H9 (cell line): Measurements from ENCODE around the gene FADS3. TPM values are rescaled to one million over a fixed set of nuclear protein-coding genes. Genes with fewer than 3 reads are reported as not detected.
A peak's percentile ranks its signal among the peaks of the same experiment; 100 is the strongest.

ENCODE experiments used
- DNase-seq: peaks from one replicate; pipeline ENCODE4 v3.0.0-alpha.2; 2017
- H2AFZ ChIP-seq: one replicate; pipeline ENCODE4 v1.6.1; 2013; ENCODE audit warnings: mild to moderate bottlenecking, low read length, control low read depth, moderate library complexity
- H2AK5ac ChIP-seq: 2 replicates; pipeline ENCODE4 v1.6.1; 2013; ENCODE audit warnings: low read length, control low read depth, mixed read lengths; ENCODE audit not compliant: insufficient read length
- H2BK120ac ChIP-seq: one replicate; pipeline ENCODE4 v1.6.1; 2013; ENCODE audit warnings: low read depth, mild to moderate bottlenecking, low read length, control low read depth, inconsistent platforms; ENCODE audit not compliant: poor library complexity, severe bottlenecking
- H2BK12ac ChIP-seq: 2 replicates; pipeline ENCODE4 v1.6.1; 2013; ENCODE audit warnings: low read length, control low read depth, mixed read lengths, low read depth; ENCODE audit not compliant: insufficient read length
- H2BK15ac ChIP-seq: 2 replicates; pipeline ENCODE4 v1.6.1; 2013; ENCODE audit warnings: low read depth, low read length, control low read depth
- H2BK20ac ChIP-seq: one replicate; pipeline ENCODE4 v1.6.1; 2013; ENCODE audit warnings: low read depth, mild to moderate bottlenecking, low read length, control low read depth, inconsistent platforms; ENCODE audit not compliant: poor library complexity, severe bottlenecking
- H2BK5ac ChIP-seq: 2 replicates; pipeline ENCODE4 v1.6.1; 2013; ENCODE audit warnings: low read length, control low read depth, mixed read lengths; ENCODE audit not compliant: insufficient read length
- H3K14ac ChIP-seq: 2 replicates; pipeline ENCODE4 v1.6.1; 2013; ENCODE audit warnings: low read length, control low read depth; ENCODE audit not compliant: insufficient read depth
- H3K18ac ChIP-seq: 2 replicates; pipeline ENCODE4 v1.6.1; 2013; ENCODE audit warnings: low read depth, mild to moderate bottlenecking, mixed read lengths, low read length, control low read depth; ENCODE audit not compliant: insufficient read length
- H3K23ac ChIP-seq: 2 replicates; pipeline ENCODE4 v1.6.1; 2013; ENCODE audit warnings: low read length, control low read depth, mixed read lengths, low read depth; ENCODE audit not compliant: insufficient read length
- H3K23me2 ChIP-seq: 2 replicates; pipeline ENCODE4 v1.6.1; 2013; ENCODE audit warnings: low read depth, mild to moderate bottlenecking, mixed read lengths, low read length, control low read depth; ENCODE audit not compliant: insufficient read length, poor library complexity, severe bottlenecking
- H3K27ac ChIP-seq: 2 replicates; pipeline ENCODE4 v1.5.1; 2013; ENCODE audit warnings: low read length, control low read depth, mixed read lengths, low read depth; ENCODE audit not compliant: insufficient read length
- H3K27me3 ChIP-seq: 2 replicates; pipeline ENCODE4 v1.6.1; 2013; ENCODE audit warnings: low read length, control low read depth, inconsistent platforms; ENCODE audit not compliant: insufficient read depth
- H3K4ac ChIP-seq: 2 replicates; pipeline ENCODE4 v1.6.1; 2013; ENCODE audit warnings: low read depth, mild to moderate bottlenecking, control low read depth, inconsistent platforms, low read length, moderate library complexity
- H3K4me1 ChIP-seq: 2 replicates; pipeline ENCODE4 v1.6.1; 2013; ENCODE audit warnings: low read length, control low read depth, inconsistent platforms; ENCODE audit not compliant: insufficient read depth
- H3K4me2 ChIP-seq: 2 replicates; pipeline ENCODE4 v1.6.1; 2013; ENCODE audit warnings: low read length, control low read depth, mixed read lengths; ENCODE audit not compliant: insufficient read length, insufficient read depth
- H3K56ac ChIP-seq: 2 replicates; pipeline ENCODE4 v1.6.1; 2013; ENCODE audit warnings: low read depth, mild to moderate bottlenecking, mixed read lengths, low read length, control low read depth; ENCODE audit not compliant: insufficient read length
- H3K79me1 ChIP-seq: 2 replicates; pipeline ENCODE4 v1.6.1; 2013; ENCODE audit warnings: low read depth, mild to moderate bottlenecking, moderate library complexity, low read length, control low read depth, inconsistent platforms; ENCODE audit not compliant: insufficient read depth, poor library complexity, severe bottlenecking
- H3K79me2 ChIP-seq: 2 replicates; pipeline ENCODE4 v1.6.1; 2013; ENCODE audit warnings: low read length, control low read depth, inconsistent platforms; ENCODE audit not compliant: insufficient read depth
- H3K9ac ChIP-seq: 2 replicates; pipeline ENCODE4 v1.6.1; 2013; ENCODE audit warnings: low read length, control low read depth, mixed read lengths; ENCODE audit not compliant: insufficient read length; ENCODE audit errors: extremely low read depth
- H3K9me3 ChIP-seq: one replicate; pipeline ENCODE4 v1.6.1; 2013; ENCODE audit warnings: low read depth, low read length, inconsistent platforms; ENCODE audit not compliant: control insufficient read depth
- H3T11ph ChIP-seq: one replicate; pipeline ENCODE4 v1.6.1; 2013; ENCODE audit warnings: mild to moderate bottlenecking, low read length, control low read depth, inconsistent platforms
- H4K20me1 ChIP-seq: one replicate; pipeline ENCODE4 v1.6.1; 2013; ENCODE audit not compliant: control insufficient read depth, insufficient read length, insufficient read depth
- H4K5ac ChIP-seq: 2 replicates; pipeline ENCODE4 v1.6.1; 2013; ENCODE audit warnings: low read depth, mild to moderate bottlenecking, mixed read lengths, low read length, control low read depth; ENCODE audit not compliant: insufficient read length
- H4K8ac ChIP-seq: replicated peaks from 2 replicates; pipeline ENCODE4 v1.6.1; 2013; ENCODE audit warnings: low read length, control low read depth, mixed read lengths, low read depth; ENCODE audit not compliant: insufficient read length
- H4K91ac ChIP-seq: 2 replicates; pipeline ENCODE4 v1.6.1; 2013; ENCODE audit warnings: low read depth, mild to moderate bottlenecking, moderate library complexity, mixed read lengths, low read length, control low read depth; ENCODE audit not compliant: insufficient read length
- H3K27ac Mint-ChIP-seq, 3 experiments: 2 replicates in 2 of 3; 3 replicates in 1 of 3; pipeline ENCODE4 v1.8.0; 2020 to 2021; ENCODE audit warnings: mixed read lengths in 3 of 3, mild to moderate bottlenecking in 1 of 3, moderate library complexity in 1 of 3
- H3K27me3 Mint-ChIP-seq: 2 replicates; pipeline ENCODE4 v1.8.0; 2021; ENCODE audit warnings: low read depth, mild to moderate bottlenecking, moderate library complexity, mixed read lengths
- H3K36me3 Mint-ChIP-seq, 3 experiments: 2 replicates in 2 of 3; 3 replicates in 1 of 3; pipeline ENCODE4 v1.8.0; 2020 to 2021; ENCODE audit warnings: low read depth in 3 of 3, mixed read lengths in 3 of 3; ENCODE audit not compliant: insufficient read depth in 1 of 3
- H3K4me1 Mint-ChIP-seq, 2 experiments: 2 replicates each; pipeline ENCODE4 v1.8.0; 2020; ENCODE audit warnings: mixed read lengths in 2 of 2
- H3K4me3 Mint-ChIP-seq, 2 experiments: 2 replicates in 1 of 2; 3 replicates in 1 of 2; pipeline ENCODE4 v1.8.0; 2020 to 2021; ENCODE audit warnings: mild to moderate bottlenecking in 2 of 2, mixed read lengths in 2 of 2, moderate library complexity in 1 of 2
- H3K9me3 Mint-ChIP-seq, 2 experiments: 2 replicates in 1 of 2; 3 replicates in 1 of 2; pipeline ENCODE4 v1.8.0; 2020; ENCODE audit warnings: mild to moderate bottlenecking in 2 of 2, mixed read lengths in 2 of 2, moderate library complexity in 1 of 2
- WGBS: extraction: QIAGEN DNeasy Blood & Tissue Kit; methylation state at CpG from one replicate; pipeline ENCODE4 v1.1.7; 2013; ENCODE audit warnings: missing lambda C conversion rate, low lambda C conversion rate, mixed read lengths; ENCODE audit not compliant: insufficient read length; ENCODE audit errors: extremely low coverage; 5-methylcytosine and 5-hydroxymethylcytosine counted together
- total RNA-seq: library from RNA; stranded (reverse); gene quantifications from 2 replicates; pipeline ENCODE4 v1.2.1, GENCODE V29; 2021
- TF ChIP-seq, protein P1 (sequence below): fragments of 200-600 bp; sonication (generic); conservative IDR thresholded peaks from 3 replicates; pipeline ENCODE4 v1.8.0; 2021; ENCODE audit warnings: antibody characterized with exemption, mild to moderate bottlenecking

Gene FADS3
- total RNA-seq, 1 experiment from 2014 or later = 34.9 TPM

DNA sequence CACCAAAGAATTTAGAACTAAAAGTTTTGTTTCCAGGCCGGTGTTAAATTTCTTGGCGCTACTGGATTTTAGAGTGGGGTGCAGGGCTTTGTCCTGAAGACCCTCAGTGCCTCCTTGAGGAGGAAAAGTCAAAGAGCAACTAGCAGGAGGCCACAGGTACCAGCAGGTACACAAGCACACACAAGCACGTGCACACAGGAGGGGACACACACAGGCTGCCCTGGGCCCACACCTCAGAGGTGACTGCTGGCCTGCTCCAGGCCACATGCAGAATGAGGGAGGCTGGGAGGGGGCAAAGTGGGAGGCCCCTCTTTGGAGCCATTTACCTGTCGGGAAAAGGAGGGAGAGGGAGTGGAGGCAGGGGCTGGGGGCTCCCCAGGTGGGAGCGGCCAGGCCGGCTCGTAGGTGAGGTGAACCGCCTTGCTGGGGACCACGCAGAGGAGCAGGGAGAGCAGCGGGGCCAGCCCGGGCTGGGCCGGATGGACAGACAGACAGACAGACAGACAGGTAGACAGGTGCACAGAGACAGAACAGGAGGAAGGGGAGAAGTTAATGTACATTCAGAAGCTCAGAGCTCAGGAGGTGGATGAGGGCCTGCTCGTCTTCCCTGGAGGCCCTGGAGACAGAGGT lies 13.8 kb upstream of the FADS3 start:
- Mint-ChIP-seq H3K27ac (peak overlapping the region in 2 of 3 experiments; percentile 21 to 48; a peak in 2 of 7 replicates), H3K4me3 (peak overlapping the region in 1 of 2 experiments; percentile 47; a peak in 2 of 5 replicates), H3K36me3 (no peaks in the 10 kb centered on the region), H3K9me3 (no peaks in the 10 kb centered on the region), H3K27me3 (peaks cover 7% of the 10 kb centered on the region), H3K4me1 (peaks cover 9 to 39% of the 10 kb centered on the region in 2 experiments)
- H2BK20ac ChIP-seq = no peak overlapping the region
- no peak overlapping the region for H3K56ac ChIP-seq
- no peak overlapping the region for H3K14ac ChIP-seq
- H3K27ac ChIP-seq = no peak overlapping the region
- TF ChIP-seq, protein P1, sequence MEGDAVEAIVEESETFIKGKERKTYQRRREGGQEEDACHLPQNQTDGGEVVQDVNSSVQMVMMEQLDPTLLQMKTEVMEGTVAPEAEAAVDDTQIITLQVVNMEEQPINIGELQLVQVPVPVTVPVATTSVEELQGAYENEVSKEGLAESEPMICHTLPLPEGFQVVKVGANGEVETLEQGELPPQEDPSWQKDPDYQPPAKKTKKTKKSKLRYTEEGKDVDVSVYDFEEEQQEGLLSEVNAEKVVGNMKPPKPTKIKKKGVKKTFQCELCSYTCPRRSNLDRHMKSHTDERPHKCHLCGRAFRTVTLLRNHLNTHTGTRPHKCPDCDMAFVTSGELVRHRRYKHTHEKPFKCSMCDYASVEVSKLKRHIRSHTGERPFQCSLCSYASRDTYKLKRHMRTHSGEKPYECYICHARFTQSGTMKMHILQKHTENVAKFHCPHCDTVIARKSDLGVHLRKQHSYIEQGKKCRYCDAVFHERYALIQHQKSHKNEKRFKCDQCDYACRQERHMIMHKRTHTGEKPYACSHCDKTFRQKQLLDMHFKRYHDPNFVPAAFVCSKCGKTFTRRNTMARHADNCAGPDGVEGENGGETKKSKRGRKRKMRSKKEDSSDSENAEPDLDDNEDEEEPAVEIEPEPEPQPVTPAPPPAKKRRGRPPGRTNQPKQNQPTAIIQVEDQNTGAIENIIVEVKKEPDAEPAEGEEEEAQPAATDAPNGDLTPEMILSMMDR = no peak
- no peaks in the 10 kb centered on the region; the same call in 1 of the 2 replicates for H3K4me1 ChIP-seq
- no peak overlapping the region for H3K18ac ChIP-seq
- no peak overlapping the region for H2BK15ac ChIP-seq
- H3K23ac ChIP-seq = no peak overlapping the region
- H2BK120ac ChIP-seq = no peak overlapping the region
- H2BK5ac ChIP-seq = no peak overlapping the region
- WGBS = no CpG with 5 or more reads among the region's 13 CpGs
- no peak overlapping the region for H2AK5ac ChIP-seq
- H3K9me3 ChIP-seq = no peaks in the 10 kb centered on the region
- no peak overlapping the region for H4K91ac ChIP-seq
- H4K8ac ChIP-seq = no peak overlapping the region
- H3K4me2 ChIP-seq = no peak overlapping the region
- H3K79me1 ChIP-seq = no peaks in the 10 kb centered on the region
- no peak overlapping the region for H3K4ac ChIP-seq
- no peaks in the 10 kb centered on the region for H3K79me2 ChIP-seq
- no peaks in the 10 kb centered on the region for H4K20me1 ChIP-seq
- no peak overlapping the region for H3K9ac ChIP-seq
- DNase-seq = no peak
- no peak overlapping the region for H2AFZ ChIP-seq
- H4K5ac ChIP-seq = no peak overlapping the region
- H3T11ph ChIP-seq = no peak overlapping the region
- no peaks in the 10 kb centered on the region for H3K23me2 ChIP-seq
- no peaks in the 10 kb centered on the region for H3K27me3 ChIP-seq
- H2BK12ac ChIP-seq = no peak overlapping the region
